Caco-2 (cell line): ENCODE data around the gene TMOD1. TPM values are rescaled to one million over a fixed set of nuclear protein-coding genes. Genes with fewer than 3 reads are reported as not detected.
"Not testable (repeated sequence)": the region's sequence is repeated elsewhere in the genome, so short reads cannot be mapped to it uniquely, and the experiment has no call there.

ENCODE experiments used
- BruUV-seq: library from RNA; stranded (reverse); fragments of 400-500 nt; replicated peaks from 2 replicates; lab custom pipeline; 2021; lab: Mats Ljungman, UMichigan
- CTCF ChIA-PET: fragments of 300-600 bp; sonication (Branson Sonifier 250); formaldehyde crosslinking; loops from one replicate; lab custom pipeline; 2022; ENCODE audit warnings: antibody characterized with exemption; lab: Charles Lee
- POLR2A ChIA-PET: fragments of 300-600 bp; sonication (Branson Sonifier 250); formaldehyde crosslinking; loops from one replicate; lab custom pipeline; 2022; ENCODE audit warnings: antibody characterized with exemption; lab: Charles Lee
- DNase-seq, 2 experiments: peaks; one replicate each; pipeline versions ENCODE4 v3.0.0 to v3.0.0-alpha.2; 2020 to 2022
- H3K27me3 ChIP-seq: replicated peaks from 2 replicates; pipeline ENCODE4 v1.6.0; 2011; ENCODE audit warnings: low read length; ENCODE audit not compliant: control insufficient read depth, insufficient read depth
- H3K36me3 ChIP-seq: 2 replicates; pipeline ENCODE4 v1.5.1; 2011; ENCODE audit warnings: low read length; ENCODE audit not compliant: control insufficient read depth, insufficient read depth
- H3K4me1 ChIP-seq: fragments of 250-450 bp; sonication (Bioruptor Pico); 2 replicates; pipeline ENCODE4 v1.5.1; 2020; ENCODE audit warnings: mild to moderate bottlenecking
- H3K4me3 ChIP-seq: 2 replicates; pipeline ENCODE4 v1.5.1; 2011; ENCODE audit warnings: low read depth, mild to moderate bottlenecking, control low read depth, low read length
- H3K9me3 ChIP-seq: fragments of 250-450 bp; sonication (Bioruptor Pico); 2 replicates; pipeline ENCODE4 v1.5.1; 2020; ENCODE audit warnings: mild to moderate bottlenecking, moderate library complexity
- H3K27ac Mint-ChIP-seq: one replicate; pipeline ENCODE4 v1.8.0; 2022; ENCODE audit warnings: mixed read lengths; ENCODE audit not compliant: unreplicated experiment
- H3K27me3 Mint-ChIP-seq: one replicate; pipeline ENCODE4 v1.8.0; 2022; ENCODE audit warnings: mixed read lengths; ENCODE audit not compliant: insufficient read depth, unreplicated experiment
- H3K36me3 Mint-ChIP-seq: one replicate; pipeline ENCODE4 v1.8.0; 2022; ENCODE audit warnings: mild to moderate bottlenecking, mixed read lengths; ENCODE audit not compliant: insufficient read depth, unreplicated experiment
- H3K4me1 Mint-ChIP-seq: one replicate; pipeline ENCODE4 v1.8.0; 2022; ENCODE audit warnings: low read depth, mixed read lengths; ENCODE audit not compliant: unreplicated experiment
- H3K4me3 Mint-ChIP-seq: one replicate; pipeline ENCODE4 v1.8.0; 2022; ENCODE audit warnings: mild to moderate bottlenecking, moderate library complexity, mixed read lengths; ENCODE audit not compliant: unreplicated experiment
- H3K9me3 Mint-ChIP-seq: one replicate; pipeline ENCODE4 v1.8.0; 2022; ENCODE audit warnings: mixed read lengths; ENCODE audit not compliant: unreplicated experiment
- CTCF ChIP-seq, 2 experiments: fragments of 200-600 bp in 1 of 2; IDR thresholded peaks; 1 replicate in 1 of 2; 2 replicates in 1 of 2; pipeline versions ENCODE4 v1.5.1 to v1.8.0; 2011 to 2022; ENCODE audit warnings: antibody characterized with exemption in 1 of 2, control low read depth in 1 of 2, inconsistent platforms in 1 of 2, low read depth in 1 of 2, low read length in 1 of 2, mild to moderate bottlenecking in 1 of 2, moderate library complexity in 1 of 2; ENCODE audit not compliant: insufficient read depth in 1 of 2, severe bottlenecking in 1 of 2, unreplicated experiment in 1 of 2
- intact Hi-C: fragments of 100-400 bp; cut with micrococcal nuclease; formaldehyde crosslinking; loops from one replicate; pipeline ENCODE4 v1.10.0; 2022; ENCODE audit not compliant: unreplicated experiment
- total RNA-seq: library from RNA; stranded (reverse); gene quantifications from 2 replicates; pipeline ENCODE4 v1.2.3, GENCODE V29; 2022

The TMOD1 gene
- total RNA-seq, 1 experiment from 2014 or later = 1.1 TPM

- Mint-ChIP-seq H3K27me3 (no peaks in the 10 kb centered on the region), H3K27ac (no peak overlapping the region), H3K4me1 (no peaks in the 10 kb centered on the region), H3K36me3 (peaks cover 19% of the 10 kb centered on the region), H3K9me3 (peaks cover 23% of the 10 kb centered on the region), H3K4me3 (no peak overlapping the region)
- Histone ChIP-seq H3K4me3 (no peak overlapping the region), H3K9me3 (no peaks in the 10 kb centered on the region), H3K36me3 (peaks cover 9% of the 10 kb centered on the region), H3K4me1 (no peaks in the 10 kb centered on the region), H3K27me3 (no peaks in the 10 kb centered on the region)
- intact Hi-C loops = loop anchor here (5.0 kb wide), 2 partner anchors 206 to 761 kb away; partner anchors contain the start of gene TDRD7
- no peak for TF ChIP-seq CTCF (IDR thresholded peaks at IDR 0.05; ENCODE audit: insufficient read depth in 1 of 2, low read depth in 1 of 2, low read length in 1 of 2, severe bottlenecking in 1 of 2, unreplicated experiment in 1 of 2)
- DNase-seq = no peak
- CTCF ChIA-PET = no interaction called here
- POLR2A ChIA-PET = no interaction called here
- no TSS peak for BruUV-seq
Observed at GRCh38 chr9:97617939-97618416, 116.5 kb downstream of the TMOD1 start.

DNA sequence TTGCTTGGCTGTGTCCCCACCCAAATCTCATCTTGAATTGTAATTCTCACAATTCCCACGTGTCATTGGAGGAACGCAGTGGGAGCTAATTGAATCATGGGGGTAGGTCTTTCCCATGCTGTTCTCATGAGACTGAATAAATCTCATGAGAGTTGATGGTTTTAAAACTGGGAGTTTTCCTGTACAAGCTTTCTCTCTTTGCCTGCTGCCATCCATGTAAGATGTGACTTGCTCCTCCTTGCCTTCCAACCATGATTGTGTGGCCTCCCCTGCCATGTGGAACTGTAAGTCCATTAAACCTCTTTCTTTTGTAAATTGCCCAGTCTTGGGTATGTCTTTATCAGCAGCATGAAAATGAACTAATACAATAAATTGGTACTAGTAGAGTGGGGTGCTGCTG lies 118.6 kb downstream of the TMOD1 start:
- DNase-seq, H3K27ac Mint-ChIP-seq, H3K4me1 Mint-ChIP-seq, H3K4me3 ChIP-seq, BruUV-seq, H3K36me3 ChIP-seq, intact Hi-C loops, H3K27me3 ChIP-seq, H3K4me1 ChIP-seq, H3K9me3 ChIP-seq, POLR2A ChIA-PET, CTCF ChIA-PET, H3K27me3 Mint-ChIP-seq, H3K4me3 Mint-ChIP-seq: not testable (repeated sequence)
- peaks cover 38% of the 10 kb centered on the region for H3K36me3 Mint-ChIP-seq
- H3K9me3 Mint-ChIP-seq = peaks cover 29% of the 10 kb centered on the region

DNA sequence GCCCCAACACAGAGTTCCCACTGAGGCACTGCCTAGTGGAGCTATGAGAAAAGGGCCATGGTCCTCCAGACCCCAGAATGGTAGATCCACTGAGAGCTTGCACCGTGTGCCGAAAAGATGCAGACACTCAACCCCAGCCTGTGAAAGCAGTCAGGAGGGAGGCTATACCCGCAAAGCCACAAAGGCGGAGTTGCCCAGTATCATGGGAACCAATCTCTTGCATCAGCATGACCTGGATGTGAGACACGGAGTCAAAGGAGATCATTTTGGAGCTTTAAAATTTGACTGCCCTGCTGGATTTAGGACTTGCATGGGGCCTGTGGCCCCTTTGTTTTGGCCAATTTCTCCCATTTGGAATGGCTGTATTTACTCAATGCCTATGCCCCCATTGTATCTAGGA lies 121.0 kb downstream of the TMOD1 start:
- H3K4me1 ChIP-seq, H3K4me3 Mint-ChIP-seq, H3K4me1 Mint-ChIP-seq, DNase-seq, POLR2A ChIA-PET, H3K27me3 ChIP-seq, H3K36me3 ChIP-seq, BruUV-seq, H3K9me3 ChIP-seq, H3K4me3 ChIP-seq, H3K27ac Mint-ChIP-seq, CTCF ChIA-PET, H3K27me3 Mint-ChIP-seq, intact Hi-C loops: not testable (repeated sequence)
- Mint-ChIP-seq H3K36me3 (peaks cover 46% of the 10 kb centered on the region), H3K9me3 (peaks cover 29% of the 10 kb centered on the region)

GRCh38 chr9:97623946-97624345 lies 122.5 kb downstream of the TMOD1 start:
- H3K9me3 Mint-ChIP-seq = peaks cover 29% of the 10 kb centered on the region
- no peak for DNase-seq
- H3K4me1 ChIP-seq = no peaks in the 10 kb centered on the region
- ChIA-PET POLR2A (interaction anchor here (0.6 to 1.0 kb wide), 2 partner anchors 9 to 122 kb away, joined by 3 to 10 read pairs; partner anchors contain the start of genes NCBP1, TMOD1 and TSTD2), CTCF (no interaction called here)
- H3K4me1 Mint-ChIP-seq = peaks cover 4% of the 10 kb centered on the region
- H3K27me3 ChIP-seq = no peaks in the 10 kb centered on the region; the same call in 1 of the 2 replicates
- H3K36me3 Mint-ChIP-seq = peaks cover 46% of the 10 kb centered on the region
- no peak overlapping the region for H3K4me3 Mint-ChIP-seq
- peaks cover 4% of the 10 kb centered on the region; the same call in 1 of the 2 replicates for H3K36me3 ChIP-seq
- no peak overlapping the region for H3K27ac Mint-ChIP-seq
- TF ChIP-seq CTCF (IDR thresholded peaks at IDR 0.05; ENCODE audit: insufficient read depth in 1 of 2, low read depth in 1 of 2, low read length in 1 of 2, severe bottlenecking in 1 of 2, unreplicated experiment in 1 of 2) = no peak
- no peaks in the 10 kb centered on the region for H3K27me3 Mint-ChIP-seq
- BruUV-seq = no TSS peak
- intact Hi-C loops = no loop called here
- H3K4me3 ChIP-seq = no peak overlapping the region
- no peaks in the 10 kb centered on the region for H3K9me3 ChIP-seq
